H1 (cell line): ENCODE data around the gene P2RX1. TPM values are rescaled to one million over a fixed set of nuclear protein-coding genes. Genes with fewer than 3 reads are reported as not detected.

ENCODE experiments used
- CTCF ChIA-PET: fragments of 300-600 bp; sonication (Branson Sonifier 250); formaldehyde crosslinking; loops from one replicate; lab custom pipeline; 2021; ENCODE audit not compliant: partially characterized antibody; lab: Charles Lee
- POLR2A ChIA-PET: fragments of 300-600 bp; sonication (Branson Sonifier 250); formaldehyde crosslinking; loops from one replicate; lab custom pipeline; 2021; ENCODE audit warnings: inconsistent platforms; ENCODE audit not compliant: partially characterized antibody; lab: Charles Lee
- DNase-seq, 2 experiments: peaks; one replicate each; pipeline versions ENCODE4 v3.0.0 to v3.0.0-alpha.2; 2010 to 2022; ENCODE audit warnings: low spot score in 2 of 2, low read depth in 1 of 2, mixed read lengths in 1 of 2
- FAIRE-seq: peaks from 2 replicates; lab custom pipeline; 2011; peaks lifted over from hg19 to GRCh38; lab: Jason Lieb, UNC
- H2AFZ ChIP-seq: 2 replicates; pipeline ENCODE4 v1.8.1; 2012; ENCODE audit warnings: low read length, inconsistent platforms
- H2AK5ac ChIP-seq: 2 replicates; pipeline ENCODE4 v1.6.1; 2013; ENCODE audit warnings: low read depth, low read length
- H2BK120ac ChIP-seq: replicated peaks from 2 replicates; pipeline ENCODE3; 2013; ENCODE audit warnings: low read depth, low read length, inconsistent platforms
- H2BK12ac ChIP-seq: 2 replicates; pipeline ENCODE4 v1.6.1; 2013; ENCODE audit warnings: low read depth, low read length
- H2BK15ac ChIP-seq: 2 replicates; pipeline ENCODE4 v1.6.1; 2013; ENCODE audit warnings: low read length
- H2BK20ac ChIP-seq: 2 replicates; pipeline ENCODE4 v1.6.1; 2013; ENCODE audit warnings: low read length
- H2BK5ac ChIP-seq: 2 replicates; pipeline ENCODE4 v1.6.1; 2013; ENCODE audit warnings: low read depth, low read length
- H3K14ac ChIP-seq: 2 replicates; pipeline ENCODE4 v1.6.1; 2013; ENCODE audit warnings: inconsistent platforms; ENCODE audit not compliant: insufficient read length
- H3K18ac ChIP-seq: 2 replicates; pipeline ENCODE4 v1.6.1; 2013; ENCODE audit warnings: low read length; ENCODE audit errors: extremely low read depth
- H3K23ac ChIP-seq: 2 replicates; pipeline ENCODE4 v1.6.1; 2013; ENCODE audit warnings: inconsistent platforms; ENCODE audit not compliant: insufficient read length
- H3K23me2 ChIP-seq: 2 replicates; pipeline ENCODE4 v1.6.1; 2013; ENCODE audit warnings: low read depth, low read length
- H3K27ac ChIP-seq: 2 replicates; pipeline ENCODE4 v1.6.1; 2011; ENCODE audit warnings: low read depth, low read length, inconsistent platforms
- H3K27me3 ChIP-seq, 4 experiments: replicated peaks in 1 of 4; 1 replicate in 1 of 4; 2 replicates in 3 of 4; pipeline versions ENCODE4 v1.6.1 to v1.8.1; 2011 to 2013; ENCODE audit warnings: low read length in 3 of 4, mild to moderate bottlenecking in 3 of 4, inconsistent platforms in 2 of 4, mixed read lengths in 2 of 4, moderate library complexity in 1 of 4; ENCODE audit not compliant: control insufficient read depth in 3 of 4, insufficient read depth in 3 of 4; ENCODE audit errors: extremely low read depth in 1 of 4
- H3K36me3 ChIP-seq, 4 experiments: 2 replicates each; pipeline versions ENCODE4 v1.6.1 to v1.8.1; 2011 to 2013; ENCODE audit warnings: mild to moderate bottlenecking in 4 of 4, low read length in 3 of 4, moderate library complexity in 2 of 4, control low read depth in 1 of 4, inconsistent platforms in 1 of 4; ENCODE audit not compliant: insufficient read depth in 4 of 4, control insufficient read depth in 2 of 4
- H3K4ac ChIP-seq: replicated peaks from 2 replicates; pipeline ENCODE3; 2013; ENCODE audit warnings: low read length, low read depth, mixed read lengths, inconsistent platforms; ENCODE audit not compliant: insufficient read length
- H3K4me1 ChIP-seq, 4 experiments: replicated peaks in 1 of 4; 1 replicate in 1 of 4; 2 replicates in 3 of 4; pipeline versions ENCODE4 v1.6.1 to v1.8.1; 2011 to 2013; ENCODE audit warnings: low read length in 3 of 4, inconsistent platforms in 2 of 4, mixed read lengths in 1 of 4; ENCODE audit not compliant: insufficient read depth in 4 of 4, control insufficient read depth in 3 of 4
- H3K4me2 ChIP-seq, 2 experiments: 2 replicates each; pipeline versions ENCODE4 v1.6.1 to v1.8.1; 2011 to 2013; ENCODE audit warnings: low read depth in 2 of 2, low read length in 2 of 2, control low read depth in 1 of 2, inconsistent platforms in 1 of 2, mild to moderate bottlenecking in 1 of 2; ENCODE audit not compliant: insufficient read depth in 1 of 2
- H3K4me3 ChIP-seq, 4 experiments: fragments of 200-600, 300-600 bp in 1 of 4; sonication (generic), shearing (Covaris generic), sonication (Bioruptor Twin) in 1 of 4; 2 replicates each; pipeline versions ENCODE4 v1.5.1 to v1.8.1; 2011 to 2016; ENCODE audit warnings: low read length in 4 of 4, low read depth in 3 of 4, control low read depth in 2 of 4, inconsistent platforms in 2 of 4, mild to moderate bottlenecking in 2 of 4, mixed read lengths in 1 of 4, moderate library complexity in 1 of 4; ENCODE audit not compliant: insufficient read depth in 2 of 4; ENCODE audit errors: extremely low read depth in 1 of 4
- H3K56ac ChIP-seq: replicated peaks from 2 replicates; pipeline ENCODE3; 2013; ENCODE audit warnings: low read depth, mild to moderate bottlenecking, mixed read lengths, low read length, inconsistent platforms; ENCODE audit not compliant: insufficient read length
- H3K79me1 ChIP-seq: 2 replicates; pipeline ENCODE4 v1.6.1; 2013; ENCODE audit warnings: low read depth, low read length, control low read depth
- H3K79me2 ChIP-seq, 2 experiments: 2 replicates each; pipeline versions ENCODE4 v1.6.1 to v1.8.1; 2012 to 2013; ENCODE audit warnings: low read length in 2 of 2, mild to moderate bottlenecking in 2 of 2, inconsistent platforms in 1 of 2; ENCODE audit not compliant: insufficient read depth in 2 of 2, control insufficient read depth in 1 of 2
- H3K9ac ChIP-seq, 4 experiments: replicated peaks in 1 of 4; 1 replicate in 1 of 4; 2 replicates in 3 of 4; pipeline versions ENCODE4 v1.6.1 to v1.8.1; 2011 to 2013; ENCODE audit warnings: low read depth in 3 of 4, low read length in 3 of 4, control low read depth in 2 of 4, mild to moderate bottlenecking in 2 of 4, moderate library complexity in 2 of 4, inconsistent platforms in 1 of 4; ENCODE audit errors: extremely low read depth in 1 of 4
- H3K9me3 ChIP-seq, 2 experiments: 2 replicates each; pipeline versions ENCODE4 v1.6.1 to v1.8.1; 2012 to 2013; ENCODE audit warnings: mild to moderate bottlenecking in 2 of 2, moderate library complexity in 2 of 2, control low read depth in 1 of 2, inconsistent platforms in 1 of 2, low read depth in 1 of 2, low read length in 1 of 2, mixed read lengths in 1 of 2; ENCODE audit not compliant: insufficient read depth in 2 of 2
- H4K20me1 ChIP-seq, 2 experiments: replicated peaks in 1 of 2; 2 replicates each; pipeline versions ENCODE3 to v1.8.1; 2011 to 2013; ENCODE audit warnings: inconsistent platforms in 2 of 2, low read length in 2 of 2, mild to moderate bottlenecking in 1 of 2; ENCODE audit not compliant: insufficient read depth in 2 of 2, control insufficient read depth in 1 of 2
- H4K5ac ChIP-seq: 2 replicates; pipeline ENCODE4 v1.6.1; 2013; ENCODE audit warnings: low read length, low read depth, mixed read lengths, inconsistent platforms; ENCODE audit not compliant: insufficient read length
- H4K8ac ChIP-seq: 2 replicates; pipeline ENCODE4 v1.8.0; 2013; ENCODE audit warnings: mild to moderate bottlenecking, moderate library complexity, low read length, inconsistent platforms; ENCODE audit not compliant: insufficient read depth; ENCODE audit errors: extremely low read depth
- H4K91ac ChIP-seq: replicated peaks from 2 replicates; pipeline ENCODE3; 2013; ENCODE audit warnings: low read length, mixed read lengths, inconsistent platforms; ENCODE audit not compliant: insufficient read length
- CHD2 ChIP-seq: IDR thresholded peaks from 2 replicates; pipeline ENCODE4 v1.6.1; 2012; ENCODE audit warnings: low read length, improper control_type of control experiment
- WGBS, 2 experiments: shearing (Covaris generic) in 1 of 2; methylation state at CpG; one replicate each; pipeline versions ENCODE4 v1.1.6 to v1.1.7; 2013 to 2015; ENCODE audit warnings: low lambda C conversion rate in 2 of 2, mixed read lengths in 2 of 2, inconsistent platforms in 1 of 2, low coverage in 1 of 2, missing lambda C conversion rate in 1 of 2; ENCODE audit not compliant: insufficient replicate concordance in 2 of 2, insufficient coverage in 1 of 2, insufficient read length in 1 of 2; ENCODE audit errors: extremely low coverage in 1 of 2, missing lambda C conversion rate in 1 of 2; 5-methylcytosine and 5-hydroxymethylcytosine counted together
- polyA plus RNA-seq, 7 experiments: library from polyadenylated mRNA; depleted of rRNA in 3 of 7; stranded (reverse) in 5 of 7; unstranded in 2 of 7; fragments of >200 nt in 5 of 7; fragments of 200-250 nt in 2 of 7; gene quantifications; 1 replicate in 5 of 7; 2 replicates in 1 of 7; 4 replicates in 1 of 7; pipeline versions ENCODE4 v1.2.1 to v1.2.3, GENCODE V29; 2011 to 2013; ENCODE audit warnings: missing spikeins in 2 of 7, mixed read lengths in 2 of 7
- total RNA-seq: library from RNA; stranded (reverse); fragmentation: NEBNext Ultra II Directional; extraction: Animal tissue kit (Norgen Biotek cat#: 25700); gene quantifications from 2 replicates; pipeline ENCODE4 v1.2.1, GENCODE V29; 2021

Gene P2RX1
- total and polyA plus RNA-seq, 2 of the 8 experiments (the other 6 are each of a cell fraction or from before 2014, with no cell fraction given) = 0.45 to 1.1 TPM

- peak overlapping the region; percentile 97; the same call in 1 of the 2 replicates for H2BK12ac ChIP-seq
- peaks cover 0 to 5% (median 1%) of the 10 kb centered on the region in 4 experiments; a peak in 3 of 7 replicates for H3K27me3 ChIP-seq
- peaks cover 3 to 8% of the 10 kb centered on the region in 2 experiments for H4K20me1 ChIP-seq
- H3K14ac ChIP-seq = no peak overlapping the region
- H3K79me2 ChIP-seq = no peaks in the 10 kb centered on the region; a peak in 1 of 4 replicates
- H3K79me1 ChIP-seq = peaks cover 4% of the 10 kb centered on the region; the same call in 1 of the 2 replicates
- FAIRE-seq = no peak
- no peaks in the 10 kb centered on the region for H3K9me3 ChIP-seq
- no peak overlapping the region for H2BK120ac ChIP-seq
- no peak overlapping the region; the same call in 1 of the 2 replicates for H3K18ac ChIP-seq
- H3K4me1 ChIP-seq = peaks cover 6 to 34% (median 24%) of the 10 kb centered on the region in 4 experiments
- no peak overlapping the region for H3K9ac ChIP-seq
- H3K56ac ChIP-seq = no peak overlapping the region
- H2AK5ac ChIP-seq = peak overlapping the region; percentile 83; the same call in 1 of the 2 replicates
- no peak overlapping the region; the same call in 1 of the 2 replicates for H2BK20ac ChIP-seq
- POLR2A ChIA-PET = interaction anchor here (0.6 to 1.2 kb wide), 4 partner anchors 11 to 82 kb away, joined by 3 to 5 read pairs (median 4); no protein-coding TSS in a partner anchor
- CTCF ChIA-PET = interaction anchor here (0.5 to 3.6 kb wide), 8 partner anchors 9 to 128 kb away, joined by 3 to 16 read pairs (median 6); partner anchors contain the start of gene NCBP3
- no peak overlapping the region for H3K4ac ChIP-seq
- no peak overlapping the region for H2AFZ ChIP-seq
- peak overlapping the region; percentile 52 for H2BK5ac ChIP-seq
- H3K27ac ChIP-seq = no peak overlapping the region
- 92% methylated on average over 15 of the region's 17 CpGs; no CpG with 5 or more reads in 1 of the 2 experiments for WGBS, 2 experiments
- H3K4me3 ChIP-seq = no peak overlapping the region
- H3K36me3 ChIP-seq = peaks cover 0 to 3% (median under 1%) of the 10 kb centered on the region in 4 experiments; a peak in 3 of 8 replicates
- H4K5ac ChIP-seq = no peak overlapping the region
- peak overlapping the region; percentile 35; the same call in 1 of the 2 replicates for H4K8ac ChIP-seq
- H4K91ac ChIP-seq = no peak overlapping the region
- H3K4me2 ChIP-seq = no peak overlapping the region
- peak overlapping the region; percentile 99; the same call in 1 of the 2 replicates for H2BK15ac ChIP-seq
- DNase-seq = no peak
- H3K23ac ChIP-seq = no peak overlapping the region
- peaks cover 14% of the 10 kb centered on the region; the same call in 1 of the 2 replicates for H3K23me2 ChIP-seq
- no peak for TF ChIP-seq CHD2
Measured at GRCh38 chr17:3889325-3890012, 26.8 kb downstream of the P2RX1 start.
